Measurements from ENCODE around the gene ZMYND19. TPM values are rescaled to one million over a fixed set of nuclear protein-coding genes. Genes with fewer than 3 reads are reported as not detected.

The ZMYND19 gene
- total and polyA plus RNA-seq, 2 of the 4 experiments (the other 2 are of a cell fraction), result 14.3 to 21.4 TPM

DNA sequence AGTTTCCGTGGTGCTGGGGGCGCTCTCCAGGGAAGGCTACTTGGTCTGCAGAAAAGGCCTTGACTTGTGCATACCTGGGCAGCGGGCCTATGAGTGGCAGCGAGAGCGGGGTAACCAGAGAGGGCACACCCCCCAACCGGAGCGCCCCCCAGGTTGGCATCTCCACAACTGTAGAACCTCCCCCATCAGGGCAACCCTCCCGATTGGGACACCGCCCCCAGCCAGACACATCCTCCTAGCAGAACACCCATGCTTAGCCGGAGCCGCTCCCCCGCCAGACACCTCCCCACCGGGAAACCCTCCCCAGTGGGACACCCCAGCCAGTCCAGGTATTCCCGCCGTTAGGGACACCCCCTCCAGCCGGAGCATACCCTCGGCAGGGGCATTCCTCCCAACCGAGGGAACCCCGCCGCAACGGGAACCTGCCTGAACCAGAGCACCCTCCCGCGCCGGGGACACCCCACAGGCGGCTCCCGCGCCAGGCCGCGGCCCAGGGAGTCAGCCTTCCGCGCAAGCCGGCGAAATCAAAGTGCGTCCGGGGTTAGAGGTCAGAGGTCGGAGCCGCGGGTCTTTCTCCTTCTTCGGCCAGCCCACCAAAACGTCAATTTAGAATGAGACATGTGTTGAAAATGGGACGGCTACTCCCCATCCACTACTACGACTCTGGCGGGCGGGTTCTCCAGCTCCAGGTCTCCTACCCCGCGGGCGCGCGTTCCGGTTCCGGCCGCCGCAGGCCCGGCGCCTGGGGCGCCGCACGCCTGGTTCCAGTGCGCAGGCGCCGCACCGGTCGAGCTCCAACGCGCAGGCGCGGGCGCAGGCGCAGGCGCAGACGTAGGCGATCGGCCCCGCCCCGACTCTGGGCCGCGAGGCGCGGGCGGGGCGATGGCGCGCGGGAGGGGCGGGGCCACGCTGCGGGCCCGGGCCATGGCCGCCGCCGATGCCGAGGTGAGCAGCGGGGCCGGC is 28.1 kb upstream of the ZMYND19 start, which contains the start of gene EHMT1 (continued):
- TF ChIP-seq MXI1 (IDR thresholded peaks at IDR 0.05; ENCODE audit: borderline replicate concordance, low read depth, low read length), result peak; percentile 67; the same call in 1 of the 2 replicates
- peak; percentile 70 for TF ChIP-seq POLR2A (IDR thresholded peaks at IDR 0.05; ENCODE audit: low read depth, low read length)
- TF ChIP-seq MAFK (IDR thresholded peaks at IDR 0.05; ENCODE audit: low read depth, low read length), result no peak
- TF ChIP-seq RAD21 (IDR thresholded peaks at IDR 0.05; ENCODE audit: low read length), result no peak

DNA sequence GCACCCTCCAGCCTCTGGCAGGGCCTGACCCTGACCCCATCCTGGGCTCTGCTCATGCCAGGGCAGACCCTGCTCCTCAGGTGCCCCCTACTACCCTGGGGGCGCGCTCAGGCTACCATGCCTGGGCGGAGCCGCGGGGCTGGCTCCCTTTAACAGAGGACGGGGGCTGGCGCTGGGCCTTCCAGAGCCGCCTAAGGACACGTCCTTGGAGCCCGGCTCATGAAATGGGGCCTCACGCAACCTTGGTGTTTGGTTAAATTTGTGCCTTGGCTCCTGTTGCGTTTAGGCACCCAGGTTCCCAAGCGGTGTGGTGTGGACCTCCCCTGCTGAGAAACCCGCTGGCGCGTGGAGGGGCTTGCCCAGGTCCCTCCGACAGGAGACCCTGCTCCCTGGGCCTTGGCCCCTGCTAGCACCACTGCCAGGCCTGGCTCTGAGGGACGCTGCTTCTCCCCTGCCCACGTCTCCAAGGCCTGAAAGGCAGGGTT is 25.1 kb upstream of the ZMYND19 start:
- H3K4ac ChIP-seq (ENCODE audit: low read depth, low read length), result no peak overlapping the region
- H3K4me2 ChIP-seq (ENCODE audit: low read depth, low read length), result no peak overlapping the region
- no peak overlapping the region for H2BK5ac ChIP-seq (ENCODE audit: low read depth, low read length, poor library complexity, severe bottlenecking)
- no peak overlapping the region for H3K9ac ChIP-seq (ENCODE audit: low read depth, low read length)
- ChIA-PET POLR2A (ENCODE audit: unreplicated experiment) (no interaction called here), CTCF (no interaction called here)
- peaks cover 30% of the 10 kb centered on the region for H3K9me1 ChIP-seq (ENCODE audit: insufficient read depth, low read length)
- TF ChIP-seq, protein P1, sequence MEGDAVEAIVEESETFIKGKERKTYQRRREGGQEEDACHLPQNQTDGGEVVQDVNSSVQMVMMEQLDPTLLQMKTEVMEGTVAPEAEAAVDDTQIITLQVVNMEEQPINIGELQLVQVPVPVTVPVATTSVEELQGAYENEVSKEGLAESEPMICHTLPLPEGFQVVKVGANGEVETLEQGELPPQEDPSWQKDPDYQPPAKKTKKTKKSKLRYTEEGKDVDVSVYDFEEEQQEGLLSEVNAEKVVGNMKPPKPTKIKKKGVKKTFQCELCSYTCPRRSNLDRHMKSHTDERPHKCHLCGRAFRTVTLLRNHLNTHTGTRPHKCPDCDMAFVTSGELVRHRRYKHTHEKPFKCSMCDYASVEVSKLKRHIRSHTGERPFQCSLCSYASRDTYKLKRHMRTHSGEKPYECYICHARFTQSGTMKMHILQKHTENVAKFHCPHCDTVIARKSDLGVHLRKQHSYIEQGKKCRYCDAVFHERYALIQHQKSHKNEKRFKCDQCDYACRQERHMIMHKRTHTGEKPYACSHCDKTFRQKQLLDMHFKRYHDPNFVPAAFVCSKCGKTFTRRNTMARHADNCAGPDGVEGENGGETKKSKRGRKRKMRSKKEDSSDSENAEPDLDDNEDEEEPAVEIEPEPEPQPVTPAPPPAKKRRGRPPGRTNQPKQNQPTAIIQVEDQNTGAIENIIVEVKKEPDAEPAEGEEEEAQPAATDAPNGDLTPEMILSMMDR (conservative IDR thresholded peaks at IDR 0.05; ENCODE audit: low read depth, low read length), result no peak
- TF ChIP-seq BHLHE40 (IDR thresholded peaks at IDR 0.05; ENCODE audit: low read depth, low read length), result no peak
- no peak for TF ChIP-seq CHD1 (IDR thresholded peaks at IDR 0.05; ENCODE audit: low read depth, low read length)
- no peak for TF ChIP-seq RCOR1 (IDR thresholded peaks at IDR 0.05; ENCODE audit: insufficient replicate concordance, low read length)
- TF ChIP-seq SMC3 (IDR thresholded peaks at IDR 0.05; ENCODE audit: low read depth, low read length), result no peak
- no peak for TF ChIP-seq POLR2A (IDR thresholded peaks at IDR 0.05; ENCODE audit: low read depth, low read length)
- TF ChIP-seq MAZ (IDR thresholded peaks at IDR 0.05; ENCODE audit: borderline replicate concordance, low read depth, low read length), result no peak
- no peak for TF ChIP-seq CEBPB (IDR thresholded peaks at IDR 0.05; ENCODE audit: low read depth, low read length)
- TF ChIP-seq RFX5 (IDR thresholded peaks at IDR 0.05; ENCODE audit: low read depth, low read length), result no peak
- TF ChIP-seq, protein P2, sequence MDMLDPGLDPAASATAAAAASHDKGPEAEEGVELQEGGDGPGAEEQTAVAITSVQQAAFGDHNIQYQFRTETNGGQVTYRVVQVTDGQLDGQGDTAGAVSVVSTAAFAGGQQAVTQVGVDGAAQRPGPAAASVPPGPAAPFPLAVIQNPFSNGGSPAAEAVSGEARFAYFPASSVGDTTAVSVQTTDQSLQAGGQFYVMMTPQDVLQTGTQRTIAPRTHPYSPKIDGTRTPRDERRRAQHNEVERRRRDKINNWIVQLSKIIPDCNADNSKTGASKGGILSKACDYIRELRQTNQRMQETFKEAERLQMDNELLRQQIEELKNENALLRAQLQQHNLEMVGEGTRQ (IDR thresholded peaks at IDR 0.05; ENCODE audit: low read depth, low read length), result no peak
- TF ChIP-seq MAFK (IDR thresholded peaks at IDR 0.05; ENCODE audit: low read depth, low read length), result no peak
- no peaks in the 10 kb centered on the region for H3K27me3 ChIP-seq (ENCODE audit: control insufficient read depth, insufficient read depth, low read length)
- H4K5ac ChIP-seq (ENCODE audit: low read depth, low read length), result no peak overlapping the region
- peaks cover 25% of the 10 kb centered on the region for H4K20me1 ChIP-seq (ENCODE audit: insufficient read depth, low read length)
- dilution Hi-C loops (cut with HindIII; ENCODE audit: low sequenced_read_pairs, unreplicated experiment), result no loop called here
- H3K4me1 ChIP-seq (ENCODE audit: control insufficient read depth, insufficient read depth, low read length), result peaks cover 17% of the 10 kb centered on the region
- no peak overlapping the region for H3K23ac ChIP-seq (ENCODE audit: low read depth, low read length)
- 95% methylated on average over 8 of the region's 19 CpGs; no CpG with 5 or more reads in 1 of the 2 experiments for WGBS, 2 experiments (ENCODE audit: extremely low coverage in 2 of 2, insufficient read length in 1 of 2)
- intact Hi-C loops (cut with micrococcal nuclease), result no loop called here
- no peaks in the 10 kb centered on the region for H3K9me3 ChIP-seq (ENCODE audit: control insufficient read depth, insufficient read depth, low read length)
- no peak overlapping the region for H2AK5ac ChIP-seq (ENCODE audit: low read depth, low read length)
- no peak overlapping the region for H4K91ac ChIP-seq (ENCODE audit: insufficient read depth, low read depth, low read length)
- H2AK9ac ChIP-seq (replicated peaks; ENCODE audit: low read depth, low read length, poor library complexity), result no peak overlapping the region
- H3K14ac ChIP-seq (replicated peaks; ENCODE audit: low read depth, low read length), result no peak overlapping the region
- in situ Hi-C loops (cut with MboI; ENCODE audit: low sequenced_read_pairs), result no loop called here
- no peak overlapping the region for H3K56ac ChIP-seq (ENCODE audit: extremely low read depth, insufficient read depth, low read length)
- no peak overlapping the region for H3K27ac ChIP-seq (ENCODE audit: insufficient read depth, low read length)
- no peak overlapping the region for H3K4me3 ChIP-seq (ENCODE audit: insufficient read depth, low read depth, low read length)
- H3K36me3 ChIP-seq (ENCODE audit: control insufficient read depth, insufficient read depth, low read length), result peaks cover 26% of the 10 kb centered on the region
- DNase-seq (no peak), ATAC-seq (ENCODE audit: low read depth) (no peak)
- H3K79me1 ChIP-seq (ENCODE audit: low read depth in 1 of 2, low read length in 2 of 2), result peaks cover 23 to 64% of the 10 kb centered on the region in 2 experiments
- no peak overlapping the region for H2AFZ ChIP-seq (replicated peaks; ENCODE audit: low read length, poor library complexity)
- H2BK120ac ChIP-seq (ENCODE audit: low read depth, low read length), result no peak overlapping the region
- H2BK20ac ChIP-seq (ENCODE audit: low read depth, low read length), result no peak overlapping the region
- no peak overlapping the region for H2BK15ac ChIP-seq (ENCODE audit: low read depth, low read length)
- no peak overlapping the region for H3K18ac ChIP-seq (ENCODE audit: low read depth, low read length)
- no peak overlapping the region for H4K8ac ChIP-seq (ENCODE audit: low read depth in 2 of 2, low read length in 2 of 2)
- no TSS peak for BruUV-seq (replicated peaks)
